GM20431 (cell line): ENCODE measurements around the gene KLC4.
"Not testable (repeated sequence)": the region's sequence is repeated elsewhere in the genome, so short reads cannot be mapped to it uniquely, and the experiment has no call there.

Source experiments
- in situ Hi-C: fragments of 300-500 bp; cut with MseI, MboI; formaldehyde crosslinking; loops from one replicate; pipeline ENCODE4 v1.15.0; 2020; ENCODE audit warnings: low sequenced_read_pairs; ENCODE audit not compliant: unreplicated experiment

The KLC4 gene

DNA sequence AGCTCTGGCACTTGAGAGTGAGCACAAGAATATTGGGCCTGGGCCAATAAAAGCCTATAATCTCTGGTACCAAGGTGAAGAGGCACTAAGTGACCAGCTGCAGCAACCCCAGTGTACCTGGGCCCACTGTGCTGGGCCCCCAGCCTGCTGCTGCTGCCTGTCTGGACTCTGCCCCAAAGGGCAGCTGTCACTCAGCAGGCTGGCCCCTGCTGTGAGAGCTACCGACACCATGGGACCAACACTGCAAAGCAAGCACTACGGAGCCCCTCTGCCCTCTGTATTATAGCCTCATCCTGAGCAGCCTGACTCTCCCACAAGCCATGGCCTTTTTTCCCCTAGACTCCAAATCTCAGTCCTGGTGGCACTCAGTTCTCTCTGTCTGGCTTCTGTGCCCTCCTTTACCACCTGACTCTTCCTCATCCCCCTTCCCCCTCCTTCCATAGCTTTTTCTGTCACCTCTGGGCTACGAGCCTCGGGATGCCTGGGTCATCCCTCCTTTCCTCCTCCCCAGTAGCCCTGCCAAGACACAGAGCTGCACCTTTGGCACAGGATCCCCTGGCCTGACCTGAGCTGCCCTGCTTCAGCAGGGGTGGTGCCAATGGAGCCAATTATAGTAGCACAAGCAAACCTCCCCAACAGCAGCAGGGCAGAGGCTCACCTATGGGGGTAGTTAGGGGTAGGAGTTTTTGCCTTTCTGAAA is 23.8 kb upstream of the KLC4 start:
- in situ Hi-C loops, result no loop called here

DNA sequence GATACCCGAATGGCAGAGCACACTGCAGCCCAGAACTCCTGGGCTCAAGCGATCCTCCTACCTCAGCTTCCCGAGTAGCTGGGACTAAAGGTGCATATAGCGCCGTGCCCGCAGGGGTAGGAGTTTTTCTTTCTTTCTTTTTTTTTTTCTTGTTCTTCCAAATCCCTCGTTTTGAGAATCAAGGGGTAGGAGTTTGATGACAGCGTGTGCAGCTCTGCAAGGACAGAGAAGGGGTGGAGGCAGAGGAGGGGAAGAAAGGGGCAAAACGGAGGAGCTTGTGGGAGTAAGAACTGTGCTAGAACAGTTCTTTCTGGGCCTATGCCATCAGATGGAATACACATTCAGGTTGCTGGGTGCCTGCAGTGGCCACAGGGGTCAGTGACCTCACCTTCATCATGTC is 22.7 kb upstream of the KLC4 start:
- in situ Hi-C loops, result no loop called here

DNA sequence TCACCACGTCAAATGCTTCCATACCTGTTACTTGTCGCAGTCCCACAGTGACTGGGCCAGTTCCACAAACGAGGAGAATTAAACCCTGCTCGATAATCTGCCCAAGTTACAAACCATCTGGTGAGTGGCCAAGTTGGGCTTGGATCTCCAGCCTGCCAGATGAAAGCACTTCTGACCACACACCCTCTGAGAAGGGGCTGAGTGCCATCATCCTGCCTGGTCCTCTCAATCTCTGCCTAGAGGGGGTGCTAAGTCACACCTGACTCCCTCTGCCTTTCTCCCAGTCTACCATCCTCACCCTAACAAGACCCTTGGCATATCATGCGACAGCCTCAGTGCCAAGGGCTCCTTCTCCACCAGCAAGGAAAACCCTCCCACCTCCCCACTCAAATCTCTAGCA is 22.2 kb upstream of the KLC4 start:
- in situ Hi-C loops, result no loop called here

DNA sequence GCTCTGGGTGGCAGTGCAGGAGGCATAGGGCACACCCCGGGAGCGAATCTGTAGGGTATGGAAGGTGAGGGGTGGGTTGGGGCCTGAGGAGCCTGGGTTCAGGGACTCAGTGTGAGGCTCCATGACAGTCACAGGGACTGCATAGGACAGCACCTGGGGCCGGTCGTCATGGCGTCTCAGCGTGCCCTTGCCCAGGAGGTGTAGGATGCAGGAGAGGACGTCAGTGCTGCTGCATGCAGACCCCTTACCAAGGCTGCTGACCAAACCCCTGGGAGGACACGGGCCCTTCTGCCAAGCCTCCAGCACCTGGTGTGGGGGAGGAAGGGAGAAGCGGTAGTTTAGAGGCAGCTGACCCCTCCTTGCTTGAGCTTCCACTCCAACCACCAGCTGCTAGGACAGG is 21.7 kb upstream of the KLC4 start:
- in situ Hi-C loops, result no loop called here

DNA sequence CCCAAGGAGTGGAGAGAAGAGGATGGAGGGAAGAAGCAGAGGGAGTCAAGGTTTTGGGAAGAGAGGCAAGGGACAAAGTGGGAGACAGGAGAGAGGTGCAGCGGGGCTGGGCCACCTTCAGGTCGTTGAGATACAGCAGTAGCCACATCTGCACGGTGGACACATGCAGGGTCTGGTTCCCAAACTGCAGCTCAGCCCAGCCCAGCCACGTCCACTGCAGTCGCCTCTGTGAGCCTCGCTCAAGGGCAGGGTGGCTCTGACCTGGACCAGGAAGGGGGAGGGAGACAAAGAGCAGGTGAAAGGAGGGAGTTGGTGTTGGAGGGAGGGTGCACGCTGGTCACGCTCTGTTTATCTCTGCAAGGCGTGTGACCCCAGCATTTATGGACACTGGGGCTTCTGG is 20.7 kb upstream of the KLC4 start:
- in situ Hi-C loops, result no loop called here

DNA sequence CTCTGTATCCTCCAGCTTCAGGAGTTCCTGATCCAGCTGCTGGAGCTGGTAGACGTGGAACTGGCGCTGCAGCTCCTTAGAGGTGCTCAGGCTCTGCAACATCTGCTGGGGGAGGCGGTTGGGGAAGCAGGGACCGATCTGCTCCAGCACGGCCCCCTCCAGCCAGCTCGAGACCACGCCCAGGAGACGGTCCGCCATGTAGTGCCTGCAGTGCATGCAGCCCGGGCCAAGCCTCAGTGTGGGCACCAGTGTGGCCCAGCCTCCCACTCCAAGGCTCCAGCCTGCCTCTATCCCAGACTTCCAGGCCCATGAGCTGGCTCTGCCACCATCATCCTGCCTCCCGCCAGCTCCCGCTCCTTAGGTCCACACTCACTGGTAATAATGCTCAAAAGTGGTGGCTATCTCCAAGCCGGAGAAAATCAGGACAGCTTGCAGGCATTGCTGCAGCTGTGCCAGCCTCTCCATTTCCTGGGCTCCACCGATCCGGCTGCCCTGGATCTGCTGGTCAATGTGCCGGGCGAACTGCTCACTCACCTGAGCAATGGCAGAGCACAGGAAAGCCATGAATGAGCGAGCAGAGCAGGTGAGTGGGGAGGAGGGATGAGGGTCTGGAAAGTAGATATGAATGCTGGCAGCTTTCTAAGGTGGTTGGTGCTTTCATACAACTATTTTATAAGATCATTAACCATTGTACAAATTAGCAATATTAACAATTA is 18.7 kb upstream of the KLC4 start:
- in situ Hi-C loops, result no loop called here

DNA sequence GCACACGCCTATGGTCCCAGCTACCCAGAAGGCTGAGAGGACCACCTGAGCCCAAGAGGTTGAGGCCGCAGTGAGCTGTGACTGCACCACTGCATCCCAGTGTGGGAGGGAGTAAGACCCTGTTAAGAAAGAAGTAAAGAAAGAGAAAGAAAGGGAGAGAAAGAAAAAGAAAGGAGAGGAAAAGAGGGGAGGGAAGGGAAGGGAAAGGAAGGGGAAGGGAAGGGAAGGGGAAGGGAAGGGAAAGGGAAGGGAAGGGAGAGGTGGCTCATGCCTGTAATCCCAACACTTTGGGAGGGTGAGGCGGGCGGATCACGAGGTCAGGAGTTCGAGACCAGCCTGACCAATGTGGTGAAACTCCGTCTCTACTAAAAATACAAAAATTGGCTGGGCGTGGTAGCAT is 18.0 kb upstream of the KLC4 start:
- in situ Hi-C loops, result not testable (repeated sequence)

DNA sequence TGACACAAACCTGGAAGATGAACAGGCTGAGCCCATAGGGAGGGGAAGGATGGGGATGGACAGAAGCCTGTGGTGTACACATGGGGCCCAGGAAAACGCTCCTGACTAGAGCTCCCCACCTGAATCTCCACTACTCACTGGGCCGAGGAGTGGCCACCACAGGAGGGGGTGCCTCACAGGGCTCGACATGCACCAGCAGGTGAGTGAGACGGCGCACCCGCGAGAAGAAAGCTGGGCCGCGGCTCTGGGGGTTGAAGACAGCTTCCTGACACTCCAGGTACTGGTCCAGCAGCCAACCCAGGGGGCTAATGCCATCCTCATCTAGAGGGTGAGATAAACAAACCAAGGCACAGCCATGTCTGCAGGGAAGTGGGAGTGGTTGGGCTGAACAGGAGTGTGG is 16.1 kb upstream of the KLC4 start:
- in situ Hi-C loops, result no loop called here

DNA sequence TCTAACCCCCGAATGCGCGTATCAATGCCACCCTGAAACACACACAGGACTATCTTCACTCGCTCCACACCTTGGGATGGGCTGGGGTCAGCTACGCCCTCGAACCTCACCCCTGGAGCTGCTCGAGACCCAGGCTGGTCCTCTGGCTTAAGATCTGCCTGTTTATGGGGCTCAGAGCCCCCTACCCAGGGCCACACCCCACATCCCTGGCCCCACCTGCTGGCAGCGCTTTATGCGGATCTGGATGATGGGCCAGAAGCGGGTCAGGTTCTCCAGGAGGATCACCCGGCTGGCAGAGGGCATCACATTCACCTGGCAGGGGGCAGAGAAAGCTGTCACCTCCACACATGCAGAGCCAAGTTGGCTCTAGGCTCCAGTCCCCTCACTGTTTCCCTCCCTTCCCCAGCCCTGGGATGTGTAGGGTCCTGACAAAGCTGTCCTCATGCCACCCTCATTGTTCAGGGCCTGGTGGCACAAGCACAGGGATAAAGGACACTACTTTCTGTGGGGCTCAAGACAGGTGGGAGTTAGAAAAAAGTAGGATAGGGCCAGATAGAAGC is 14.0 kb upstream of the KLC4 start:
- in situ Hi-C loops, result no loop called here

DNA sequence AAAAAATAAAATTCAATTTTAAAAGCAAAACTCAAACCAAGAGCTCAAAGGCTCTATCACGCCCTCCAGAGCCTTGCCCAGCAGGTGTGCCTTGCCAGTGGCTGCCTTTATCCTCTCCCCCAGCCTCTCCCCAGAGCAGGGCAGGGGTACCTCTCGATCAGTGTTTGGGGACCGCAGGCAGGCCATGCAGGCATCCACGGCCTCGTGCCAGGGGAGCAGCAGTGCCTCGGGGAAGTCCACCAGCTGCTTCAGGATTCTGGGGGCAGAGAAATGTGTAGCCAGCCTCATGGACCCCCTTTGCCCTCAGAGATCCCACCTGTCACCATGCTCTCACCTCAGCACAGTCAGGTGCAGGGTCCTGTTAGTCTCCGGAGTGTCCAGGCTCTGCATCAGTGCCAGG is 11.4 kb upstream of the KLC4 start:
- in situ Hi-C loops, result no loop called here

DNA sequence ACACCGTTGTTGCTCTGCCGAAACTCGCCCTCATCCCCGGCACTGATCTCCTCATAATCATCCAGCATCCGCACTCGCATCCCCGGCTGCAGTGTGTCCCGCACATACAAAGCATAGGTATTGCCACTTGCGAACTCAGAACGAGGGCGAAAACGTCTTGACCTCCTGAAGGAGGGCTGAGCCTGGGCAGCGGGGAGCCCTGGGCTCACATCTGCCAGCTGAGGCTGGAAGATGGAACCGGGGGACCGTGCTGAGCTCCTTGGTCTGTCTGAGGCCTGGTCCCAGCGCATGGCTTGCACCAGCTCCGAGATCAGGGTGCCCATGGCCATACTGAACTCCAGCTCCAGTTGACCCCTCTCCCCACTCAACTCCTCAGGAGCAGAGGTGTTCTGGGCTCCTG is 8.4 kb upstream of the KLC4 start:
- in situ Hi-C loops, result no loop called here

DNA sequence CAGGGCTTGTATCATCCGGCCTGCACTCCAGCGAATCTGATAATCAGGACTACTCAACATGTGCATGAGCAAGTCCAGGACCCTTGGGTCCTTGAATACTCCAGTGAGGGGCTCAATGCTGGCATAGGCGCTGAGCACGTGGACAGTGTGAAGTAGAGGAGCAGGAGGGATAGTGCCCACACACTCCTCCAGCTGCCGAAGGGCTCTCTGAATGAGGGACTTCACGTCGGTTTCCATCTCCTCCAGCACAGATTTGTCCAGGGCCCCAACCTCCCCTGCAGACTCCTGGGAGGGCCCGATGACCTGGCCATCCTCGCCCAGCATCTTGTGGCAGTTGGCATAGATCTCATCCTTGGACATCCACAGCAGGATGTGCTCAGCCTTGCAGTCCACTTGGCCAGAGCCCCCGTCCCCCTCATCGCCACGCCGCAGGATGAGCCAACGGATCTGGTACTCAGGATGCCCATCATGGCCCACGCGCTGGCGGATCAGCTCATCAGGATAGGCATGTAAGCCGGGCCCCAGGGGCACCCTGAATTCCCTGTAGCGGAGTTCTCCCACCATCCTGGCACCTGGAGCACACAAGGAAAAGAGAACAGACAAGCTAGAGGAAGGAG is 7.1 kb upstream of the KLC4 start:
- in situ Hi-C loops, result no loop called here

DNA sequence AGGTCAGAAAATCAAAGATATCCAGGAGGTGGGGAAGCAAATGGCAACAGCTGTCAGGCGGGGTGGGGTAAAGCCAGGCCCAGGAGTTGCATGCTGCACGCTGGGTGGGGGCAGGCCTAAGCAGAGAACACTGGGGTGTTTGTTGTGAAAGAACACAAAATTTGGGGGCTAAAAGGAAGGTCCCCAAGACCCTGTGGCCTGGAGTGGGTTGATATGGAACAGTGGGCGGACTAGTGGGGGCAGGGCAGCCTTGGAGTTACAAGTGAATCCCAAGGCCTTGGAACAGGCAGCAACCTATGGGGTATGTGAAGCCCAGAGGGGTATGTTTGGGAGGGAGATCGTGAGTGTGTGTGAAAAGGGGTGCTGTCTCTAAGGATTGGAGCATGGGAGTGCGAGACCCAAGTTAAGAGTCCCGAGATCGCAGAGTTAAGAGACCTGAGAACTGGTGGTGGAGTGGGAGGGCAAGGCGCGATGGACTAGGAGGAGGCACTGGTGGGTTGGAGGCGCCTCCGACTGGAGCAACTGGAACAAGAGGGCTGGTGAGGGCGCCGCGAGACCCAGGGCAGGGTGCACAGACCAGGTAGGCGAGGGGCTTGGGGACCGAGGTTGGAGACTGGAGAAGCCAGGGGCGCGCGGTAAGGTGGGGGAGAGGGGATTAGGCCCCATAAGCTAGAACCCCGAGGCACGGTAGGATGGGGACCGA is 6.4 kb upstream of the KLC4 start:
- in situ Hi-C loops, result no loop called here

DNA sequence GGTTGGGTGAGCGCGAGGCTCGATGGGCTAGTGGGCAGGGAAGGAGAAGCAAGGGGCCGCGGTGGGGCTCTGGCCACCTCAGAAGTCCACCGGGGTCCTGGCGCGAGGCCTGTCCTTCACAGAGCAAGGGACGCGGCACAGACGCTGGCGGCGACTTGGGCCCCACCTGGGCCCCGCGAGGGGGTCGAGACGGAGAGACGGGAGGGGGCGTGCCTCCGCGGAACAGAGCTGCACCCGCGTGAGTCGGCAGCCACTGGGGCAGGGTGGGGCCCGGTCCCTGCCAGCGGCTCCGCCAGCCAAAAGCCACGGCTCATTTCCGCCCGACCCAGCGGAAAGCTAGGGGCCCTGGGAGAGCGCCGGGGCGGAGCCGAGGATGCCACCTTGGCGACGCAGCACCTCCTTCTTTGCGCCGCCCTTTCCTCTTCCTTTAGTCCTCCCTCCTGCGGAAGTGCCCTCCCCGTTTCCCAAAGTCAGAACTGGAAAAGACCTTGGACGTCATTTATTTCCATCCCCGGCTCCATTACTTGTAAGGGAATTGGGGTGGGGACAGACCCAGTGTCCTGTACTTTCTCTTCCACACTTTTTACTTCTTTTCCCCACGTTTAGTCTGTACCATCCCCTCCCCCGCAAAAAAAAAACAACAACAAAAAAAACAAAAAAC is 5.8 kb upstream of the KLC4 start, which contains the start of gene CUL7:
TSS of gene CUL7 (minus strand) at position 307 of the 661 bp plus-strand sequence. CDS start 1,063 bp downstream, outside the sequence.
- in situ Hi-C loops, result no loop called here

DNA sequence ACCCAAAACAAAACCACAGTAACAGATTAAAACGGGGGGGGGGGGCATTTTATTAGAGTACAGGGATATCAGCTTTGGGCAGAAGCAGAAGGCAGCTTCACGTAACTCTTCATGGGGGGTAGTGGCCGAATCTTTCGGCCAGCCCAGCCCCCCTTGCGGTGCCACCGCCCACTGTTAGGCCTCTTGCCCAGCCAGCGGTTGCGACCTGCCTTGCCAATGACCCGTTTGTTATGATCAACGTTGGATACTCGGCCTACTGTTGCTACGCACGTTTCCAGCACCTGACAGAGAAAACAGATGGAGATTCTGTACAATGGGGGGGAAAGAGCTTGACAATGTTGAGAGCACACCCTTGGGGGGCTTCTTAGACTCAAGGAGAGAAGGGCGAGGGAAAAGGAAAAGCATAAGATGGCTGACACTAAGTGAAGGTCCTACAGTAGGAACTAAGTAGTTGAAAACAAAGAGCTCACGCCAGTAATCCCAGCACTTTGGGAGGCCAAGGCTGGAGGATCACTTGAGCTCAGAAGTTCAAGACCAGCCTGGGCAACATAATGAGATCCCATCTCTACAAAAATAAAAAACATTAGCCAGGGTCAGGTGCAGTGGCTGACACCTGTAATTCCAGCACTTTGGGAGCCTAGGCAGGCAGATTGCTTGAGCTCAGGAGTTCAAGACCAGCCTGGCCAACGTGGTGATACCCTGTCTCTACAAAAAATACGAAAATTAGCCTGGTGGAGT is 5.1 kb upstream of the KLC4 start:
- in situ Hi-C loops, result no loop called here

DNA sequence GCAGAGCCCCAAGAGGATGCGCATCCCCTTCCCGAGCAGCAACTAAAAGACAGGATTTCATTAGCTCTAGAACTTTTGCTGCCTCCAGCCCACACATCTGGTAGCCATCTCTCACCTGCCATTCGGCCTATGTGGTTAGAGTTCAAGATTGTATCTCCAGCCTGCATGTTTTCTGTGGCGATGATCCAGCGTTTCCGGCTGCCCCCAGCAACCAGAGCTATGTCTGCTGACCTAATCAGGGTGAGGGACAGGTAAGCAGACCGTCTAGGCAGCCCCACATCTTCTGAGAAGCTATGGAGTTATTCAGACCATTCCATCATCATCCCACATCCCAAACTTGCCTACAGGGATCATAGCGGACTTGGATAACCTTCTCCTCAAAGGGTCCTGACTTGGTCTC is 3.5 kb upstream of the KLC4 start:
- in situ Hi-C loops, result no loop called here

DNA sequence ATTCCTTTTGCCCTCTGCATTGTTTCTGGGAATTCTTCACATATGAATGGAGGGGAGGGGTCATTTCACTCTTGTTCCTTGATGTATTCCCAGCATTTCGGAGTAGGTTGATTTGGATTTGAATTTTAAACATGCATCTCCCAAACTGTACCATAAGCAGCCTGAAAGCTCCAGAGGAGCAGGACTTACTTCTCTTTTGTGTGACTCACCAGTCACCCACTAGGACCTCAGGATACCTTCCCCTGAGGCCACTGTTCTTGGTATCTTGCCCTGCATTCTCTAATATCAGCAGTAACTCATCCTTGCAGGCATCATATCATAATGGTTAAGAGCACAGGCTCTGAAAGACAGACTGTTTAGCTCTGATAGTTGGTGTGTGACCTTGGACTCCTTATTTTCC is 900 bp upstream of the KLC4 start:
- in situ Hi-C loops, result no loop called here

DNA sequence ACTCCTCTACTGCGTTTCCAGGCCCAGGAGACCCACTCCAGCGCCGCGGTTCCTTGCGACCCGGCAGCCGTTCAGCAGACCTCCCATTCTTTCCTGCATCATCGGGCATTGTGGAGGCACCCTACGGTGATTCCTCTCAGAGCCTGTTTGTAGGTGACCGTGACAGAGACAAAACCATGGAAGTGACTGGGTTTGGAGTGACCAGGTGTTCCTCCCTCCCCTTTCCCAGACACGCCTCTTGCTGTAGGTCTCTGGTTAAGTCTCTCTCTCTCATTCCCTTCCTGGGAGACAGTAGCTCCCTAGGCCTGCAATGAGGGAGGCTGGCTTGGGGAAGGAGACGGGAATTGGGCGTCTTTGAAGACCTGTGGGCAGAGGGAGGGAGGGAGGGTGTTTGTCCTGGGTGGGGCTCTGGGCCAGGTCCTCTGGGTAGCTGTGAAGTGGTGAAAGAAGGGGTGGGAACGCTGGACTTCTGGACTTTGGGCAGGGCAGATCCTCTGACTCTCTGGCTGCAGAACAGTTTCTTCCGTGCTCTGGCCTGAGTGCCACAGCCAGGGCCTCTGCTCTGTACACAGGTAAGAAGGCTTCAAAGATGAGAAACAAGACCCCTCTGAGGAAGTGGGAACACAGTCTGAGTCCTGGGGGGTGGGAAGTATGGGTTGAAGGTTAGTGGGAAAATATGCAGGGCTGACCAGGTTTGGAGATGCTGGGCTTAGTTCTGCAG is 763 bp downstream of the KLC4 start:
- in situ Hi-C loops, result no loop called here
